ENCODE results near the gene SCN4B.
"Not testable (repeated sequence)": the region's sequence is repeated elsewhere in the genome, so short reads cannot be mapped to it uniquely, and the experiment has no call there.

Gene SCN4B

GRCh38 chr11:118186346-118187107, 33.9 kb upstream of the SCN4B start:
- Histone ChIP-seq H3K4me3 (ENCODE audit: low read depth, low read length) (no peak overlapping the region), H3K27me3 (ENCODE audit: control insufficient read depth, insufficient read depth, low read length) (no peaks in the 10 kb centered on the region; the same call in 1 of the 2 replicates), H3K4me1 (ENCODE audit: control insufficient read depth, insufficient read depth, low read length) (no peaks in the 10 kb centered on the region), H3K9ac (ENCODE audit: low read depth, low read length) (no peak overlapping the region), H3K36me3 (ENCODE audit: control insufficient read depth, insufficient read depth, low read length) (no peaks in the 10 kb centered on the region), H3K9me3 (ENCODE audit: control insufficient read depth, insufficient read depth, low read length) (no peaks in the 10 kb centered on the region), H3K27ac (ENCODE audit: low read depth, low read length) (no peak overlapping the region)

- Histone ChIP-seq H3K27me3 (ENCODE audit: control insufficient read depth, insufficient read depth, low read length) (no peaks in the 10 kb centered on the region; the same call in 1 of the 2 replicates), H3K4me3 (ENCODE audit: low read depth, low read length) (no peak overlapping the region)
Measured at GRCh38 chr11:118184784-118185579, 32.4 kb upstream of the SCN4B start.

GRCh38 chr11:118183691-118184090, 31.1 kb upstream of the SCN4B start:
- not testable (repeated sequence) for H3K4me1 ChIP-seq (ENCODE audit: control insufficient read depth, insufficient read depth, low read length); H3K27ac ChIP-seq (ENCODE audit: low read depth, low read length); H3K4me3 ChIP-seq (ENCODE audit: low read depth, low read length); H3K9me3 ChIP-seq (ENCODE audit: control insufficient read depth, insufficient read depth, low read length); H3K27me3 ChIP-seq (ENCODE audit: control insufficient read depth, insufficient read depth, low read length); H3K9ac ChIP-seq (ENCODE audit: low read depth, low read length); H3K36me3 ChIP-seq (ENCODE audit: control insufficient read depth, insufficient read depth, low read length)

More at GRCh38 chr11:118184784-118185579, 32.4 kb upstream of the SCN4B start:
- H3K4me1 ChIP-seq (ENCODE audit: control insufficient read depth, insufficient read depth, low read length), result peaks cover 9% of the 10 kb centered on the region
- no peaks in the 10 kb centered on the region for H3K9me3 ChIP-seq (ENCODE audit: control insufficient read depth, insufficient read depth, low read length)
- H3K27ac ChIP-seq (ENCODE audit: low read depth, low read length), result no peak overlapping the region
- no peak overlapping the region for H3K9ac ChIP-seq (ENCODE audit: low read depth, low read length)
- H3K36me3 ChIP-seq (ENCODE audit: control insufficient read depth, insufficient read depth, low read length), result no peaks in the 10 kb centered on the region

GRCh38 chr11:118180300-118180703, 27.7 kb upstream of the SCN4B start:
- Histone ChIP-seq H3K36me3 (ENCODE audit: control insufficient read depth, insufficient read depth, low read length) (no peaks in the 10 kb centered on the region), H3K27me3 (ENCODE audit: control insufficient read depth, insufficient read depth, low read length) (peaks cover 10% of the 10 kb centered on the region), H3K4me3 (ENCODE audit: low read depth, low read length) (peak overlapping the region; percentile 38; the same call in 1 of the 2 replicates), H3K4me1 (ENCODE audit: control insufficient read depth, insufficient read depth, low read length) (peaks cover 17% of the 10 kb centered on the region), H3K9ac (ENCODE audit: low read depth, low read length) (no peak overlapping the region), H3K9me3 (ENCODE audit: control insufficient read depth, insufficient read depth, low read length) (no peaks in the 10 kb centered on the region), H3K27ac (ENCODE audit: low read depth, low read length) (no peak overlapping the region)

GRCh38 chr11:118176778-118177134, 24.1 kb upstream of the SCN4B start:
- Histone ChIP-seq H3K4me1 (ENCODE audit: control insufficient read depth, insufficient read depth, low read length) (peaks cover 30% of the 10 kb centered on the region), H3K9me3 (ENCODE audit: control insufficient read depth, insufficient read depth, low read length) (no peaks in the 10 kb centered on the region), H3K27me3 (ENCODE audit: control insufficient read depth, insufficient read depth, low read length) (peaks cover 44% of the 10 kb centered on the region), H3K36me3 (ENCODE audit: control insufficient read depth, insufficient read depth, low read length) (no peaks in the 10 kb centered on the region), H3K9ac (ENCODE audit: low read depth, low read length) (no peak overlapping the region), H3K4me3 (ENCODE audit: low read depth, low read length) (0 out of 2 replicates have a peak overlapping the region, but pooled peaks have one; percentile 69), H3K27ac (ENCODE audit: low read depth, low read length) (no peak overlapping the region)

- peak within 1 kb of the TSS; percentile 69 for H3K4me3 ChIP-seq (ENCODE audit: low read depth, low read length)
- peaks cover 48% of the 10 kb centered on the region for H3K27me3 ChIP-seq (ENCODE audit: control insufficient read depth, insufficient read depth, low read length)
- no peaks in the 10 kb centered on the region for H3K9me3 ChIP-seq (ENCODE audit: control insufficient read depth, insufficient read depth, low read length)
- H3K4me1 ChIP-seq (ENCODE audit: control insufficient read depth, insufficient read depth, low read length), result peaks cover 33% of the 10 kb centered on the region
- H3K9ac ChIP-seq (ENCODE audit: low read depth, low read length), result no peak within 1 kb of the TSS
- H3K27ac ChIP-seq (ENCODE audit: low read depth, low read length), result no peak within 1 kb of the TSS
- no peaks in the 10 kb centered on the region for H3K36me3 ChIP-seq (ENCODE audit: control insufficient read depth, insufficient read depth, low read length)
Measured at GRCh38 chr11:118175993-118176777, 23.6 kb upstream of the SCN4B start, which contains the start of gene SCN2B. SCN2B (minus strand) TSS chr11:118176639; CDS start chr11:118176431, 208 bp downstream.

GRCh38 chr11:118175031-118175992, 22.7 kb upstream of the SCN4B start:
- no peaks in the 10 kb centered on the region for H3K36me3 ChIP-seq (ENCODE audit: control insufficient read depth, insufficient read depth, low read length)
- H3K27me3 ChIP-seq (ENCODE audit: control insufficient read depth, insufficient read depth, low read length), result peaks cover 57% of the 10 kb centered on the region
- H3K27ac ChIP-seq (ENCODE audit: low read depth, low read length), result peak overlapping the region; percentile 6
- H3K9me3 ChIP-seq (ENCODE audit: control insufficient read depth, insufficient read depth, low read length), result no peaks in the 10 kb centered on the region
- H3K9ac ChIP-seq (ENCODE audit: low read depth, low read length), result no peak overlapping the region
- peaks cover 35% of the 10 kb centered on the region for H3K4me1 ChIP-seq (ENCODE audit: control insufficient read depth, insufficient read depth, low read length)
- peak overlapping the region; percentile 69 for H3K4me3 ChIP-seq (ENCODE audit: low read depth, low read length)

GRCh38 chr11:118174006-118174567, 21.5 kb upstream of the SCN4B start:
- Histone ChIP-seq H3K36me3 (ENCODE audit: control insufficient read depth, insufficient read depth, low read length) (no peaks in the 10 kb centered on the region), H3K9ac (ENCODE audit: low read depth, low read length) (no peak overlapping the region), H3K4me3 (ENCODE audit: low read depth, low read length) (no peak overlapping the region), H3K27ac (ENCODE audit: low read depth, low read length) (no peak overlapping the region), H3K4me1 (ENCODE audit: control insufficient read depth, insufficient read depth, low read length) (peaks cover 35% of the 10 kb centered on the region), H3K9me3 (ENCODE audit: control insufficient read depth, insufficient read depth, low read length) (no peaks in the 10 kb centered on the region), H3K27me3 (ENCODE audit: control insufficient read depth, insufficient read depth, low read length) (peaks cover 69% of the 10 kb centered on the region)

GRCh38 chr11:118172356-118172755, 19.7 kb upstream of the SCN4B start:
- Histone ChIP-seq H3K36me3 (ENCODE audit: control insufficient read depth, insufficient read depth, low read length) (no peaks in the 10 kb centered on the region), H3K27ac (ENCODE audit: low read depth, low read length) (no peak overlapping the region), H3K9me3 (ENCODE audit: control insufficient read depth, insufficient read depth, low read length) (no peaks in the 10 kb centered on the region), H3K4me1 (ENCODE audit: control insufficient read depth, insufficient read depth, low read length) (peaks cover 35% of the 10 kb centered on the region), H3K9ac (ENCODE audit: low read depth, low read length) (no peak overlapping the region), H3K4me3 (ENCODE audit: low read depth, low read length) (no peak overlapping the region), H3K27me3 (ENCODE audit: control insufficient read depth, insufficient read depth, low read length) (peaks cover 86% of the 10 kb centered on the region)
